A549 (cell line): ENCODE results near the gene ACTR10.

Experiments
- CBX2 ChIP-seq: fragments of 200-600 bp; sonication (generic); IDR thresholded peaks from 2 replicates; pipeline ENCODE4 v1.6.1; 2016; ENCODE audit warnings: low read depth, mild to moderate bottlenecking, borderline replicate concordance
- ZSCAN20 ChIP-seq: fragments of 250-450 bp; sonication (Bioruptor Pico); IDR thresholded peaks from 2 replicates; pipeline ENCODE4 v1.8.0; 2022; ENCODE audit warnings: mild to moderate bottlenecking, moderate library complexity
- TF ChIP-seq, protein P1 (sequence below): fragments of >200 bp; sonication (Bioruptor Twin); formaldehyde crosslinking; IDR thresholded peaks from 3 replicates; pipeline ENCODE4 v1.5.1; 2016

DNA sequence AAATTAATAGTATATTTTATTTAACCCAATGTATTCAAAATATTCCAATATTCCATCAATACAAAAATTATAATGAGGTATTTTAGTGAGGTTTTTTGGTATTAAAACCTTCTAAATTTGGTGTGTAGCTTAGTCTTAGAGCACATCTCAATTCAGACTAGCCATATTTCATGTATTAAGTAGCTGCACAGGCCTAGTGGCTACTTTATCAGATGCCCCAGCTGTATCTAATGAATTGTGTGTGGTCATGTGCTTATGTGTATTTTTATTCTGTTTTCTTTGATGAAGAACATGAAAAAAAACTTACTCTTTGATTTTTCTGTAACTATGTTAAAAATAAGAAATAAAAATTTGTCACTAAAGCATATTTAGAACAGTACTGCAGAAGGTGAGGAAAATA, 13.2 kb downstream of the ACTR10 start:
- TF ChIP-seq, protein P1, sequence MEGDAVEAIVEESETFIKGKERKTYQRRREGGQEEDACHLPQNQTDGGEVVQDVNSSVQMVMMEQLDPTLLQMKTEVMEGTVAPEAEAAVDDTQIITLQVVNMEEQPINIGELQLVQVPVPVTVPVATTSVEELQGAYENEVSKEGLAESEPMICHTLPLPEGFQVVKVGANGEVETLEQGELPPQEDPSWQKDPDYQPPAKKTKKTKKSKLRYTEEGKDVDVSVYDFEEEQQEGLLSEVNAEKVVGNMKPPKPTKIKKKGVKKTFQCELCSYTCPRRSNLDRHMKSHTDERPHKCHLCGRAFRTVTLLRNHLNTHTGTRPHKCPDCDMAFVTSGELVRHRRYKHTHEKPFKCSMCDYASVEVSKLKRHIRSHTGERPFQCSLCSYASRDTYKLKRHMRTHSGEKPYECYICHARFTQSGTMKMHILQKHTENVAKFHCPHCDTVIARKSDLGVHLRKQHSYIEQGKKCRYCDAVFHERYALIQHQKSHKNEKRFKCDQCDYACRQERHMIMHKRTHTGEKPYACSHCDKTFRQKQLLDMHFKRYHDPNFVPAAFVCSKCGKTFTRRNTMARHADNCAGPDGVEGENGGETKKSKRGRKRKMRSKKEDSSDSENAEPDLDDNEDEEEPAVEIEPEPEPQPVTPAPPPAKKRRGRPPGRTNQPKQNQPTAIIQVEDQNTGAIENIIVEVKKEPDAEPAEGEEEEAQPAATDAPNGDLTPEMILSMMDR = no peak
- TF ChIP-seq CBX2 = no peak
- no peak for TF ChIP-seq ZSCAN20 (CRISPR knock-in tag)
